ENCODE data around the gene EIPR1. TPM values are rescaled to one million over a fixed set of nuclear protein-coding genes. Genes with fewer than 3 reads are reported as not detected.

The EIPR1 gene
- polyA plus RNA-seq (138 and 147 TPM in 2 replicates), polyA minus RNA-seq (58.9 and 65.2 TPM in 2 replicates)

GRCh38 chr2:3377612-3378432 lies at the start of gene EIPR1:
Gene EIPR1 (minus strand): TSS chr2:3377818. CDS start chr2:3377689, 129 bp downstream.
- no peaks in the 10 kb centered on the region for H3K9me2 ChIP-seq (ENCODE audit: insufficient read depth, low read length)
- no peaks in the 10 kb centered on the region for H4K20me1 ChIP-seq (ENCODE audit: insufficient read depth)
- peak within 1 kb of the TSS; percentile 89 for H2AFZ ChIP-seq (ENCODE audit: low read depth, low read length)
- peaks cover 29% of the 10 kb centered on the region for H3K79me2 ChIP-seq (replicated peaks; ENCODE audit: insufficient read depth, low read length)
- H3K9me3 ChIP-seq (ENCODE audit: low read length), result no peaks in the 10 kb centered on the region
- peak within 1 kb of the TSS; percentile 81 for H3K4me3 ChIP-seq (ENCODE audit: low read length)
- peak within 1 kb of the TSS; percentile 84 for H3K9ac ChIP-seq (ENCODE audit: low read length)
- TF ChIP-seq CTCF (IDR thresholded peaks at IDR 0.05; ENCODE audit: poor library complexity, severe bottlenecking), result peak; percentile 37
- peak; percentile 60 for TF ChIP-seq RAD21 (conservative IDR thresholded peaks at IDR 0.05)
- TF ChIP-seq EP300 (conservative IDR thresholded peaks at IDR 0.05; ENCODE audit: poor library complexity, severe bottlenecking), result peak; percentile 64
- TF ChIP-seq, protein P1, sequence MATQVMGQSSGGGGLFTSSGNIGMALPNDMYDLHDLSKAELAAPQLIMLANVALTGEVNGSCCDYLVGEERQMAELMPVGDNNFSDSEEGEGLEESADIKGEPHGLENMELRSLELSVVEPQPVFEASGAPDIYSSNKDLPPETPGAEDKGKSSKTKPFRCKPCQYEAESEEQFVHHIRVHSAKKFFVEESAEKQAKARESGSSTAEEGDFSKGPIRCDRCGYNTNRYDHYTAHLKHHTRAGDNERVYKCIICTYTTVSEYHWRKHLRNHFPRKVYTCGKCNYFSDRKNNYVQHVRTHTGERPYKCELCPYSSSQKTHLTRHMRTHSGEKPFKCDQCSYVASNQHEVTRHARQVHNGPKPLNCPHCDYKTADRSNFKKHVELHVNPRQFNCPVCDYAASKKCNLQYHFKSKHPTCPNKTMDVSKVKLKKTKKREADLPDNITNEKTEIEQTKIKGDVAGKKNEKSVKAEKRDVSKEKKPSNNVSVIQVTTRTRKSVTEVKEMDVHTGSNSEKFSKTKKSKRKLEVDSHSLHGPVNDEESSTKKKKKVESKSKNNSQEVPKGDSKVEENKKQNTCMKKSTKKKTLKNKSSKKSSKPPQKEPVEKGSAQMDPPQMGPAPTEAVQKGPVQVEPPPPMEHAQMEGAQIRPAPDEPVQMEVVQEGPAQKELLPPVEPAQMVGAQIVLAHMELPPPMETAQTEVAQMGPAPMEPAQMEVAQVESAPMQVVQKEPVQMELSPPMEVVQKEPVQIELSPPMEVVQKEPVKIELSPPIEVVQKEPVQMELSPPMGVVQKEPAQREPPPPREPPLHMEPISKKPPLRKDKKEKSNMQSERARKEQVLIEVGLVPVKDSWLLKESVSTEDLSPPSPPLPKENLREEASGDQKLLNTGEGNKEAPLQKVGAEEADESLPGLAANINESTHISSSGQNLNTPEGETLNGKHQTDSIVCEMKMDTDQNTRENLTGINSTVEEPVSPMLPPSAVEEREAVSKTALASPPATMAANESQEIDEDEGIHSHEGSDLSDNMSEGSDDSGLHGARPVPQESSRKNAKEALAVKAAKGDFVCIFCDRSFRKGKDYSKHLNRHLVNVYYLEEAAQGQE (IDR thresholded peaks at IDR 0.05; ENCODE audit: borderline replicate concordance), result peak; percentile 70
- TF ChIP-seq EZH2 (IDR thresholded peaks at IDR 0.05; ENCODE audit: borderline replicate concordance, insufficient read depth, low read length, poor library complexity, severe bottlenecking), result no peak
- peak; percentile 73 for TF ChIP-seq TAF1 (IDR thresholded peaks at IDR 0.05; ENCODE audit: low read depth)
- peak; percentile 87 for TF ChIP-seq MXI1 (conservative IDR thresholded peaks at IDR 0.05; ENCODE audit: poor library complexity, severe bottlenecking)
- TF ChIP-seq POLR2AphosphoS5 (IDR thresholded peaks at IDR 0.05), result peak; percentile 92
- TF ChIP-seq SMC3 (conservative IDR thresholded peaks at IDR 0.05; ENCODE audit: poor library complexity), result peak; percentile 67
- no peaks in the 10 kb centered on the region for H3K27me3 ChIP-seq (ENCODE audit: insufficient read depth, low read depth, low read length)
- no peaks in the 10 kb centered on the region for H3F3A ChIP-seq (ENCODE audit: insufficient read depth, low read length, poor library complexity, severe bottlenecking)
- H3K4me2 ChIP-seq (ENCODE audit: low read length), result peak within 1 kb of the TSS; percentile 89
- peak within 1 kb of the TSS; percentile 91 for H3K27ac ChIP-seq (ENCODE audit: low read length)
- no peaks in the 10 kb centered on the region for H3K36me3 ChIP-seq (ENCODE audit: insufficient read depth, low read length)

DNA sequence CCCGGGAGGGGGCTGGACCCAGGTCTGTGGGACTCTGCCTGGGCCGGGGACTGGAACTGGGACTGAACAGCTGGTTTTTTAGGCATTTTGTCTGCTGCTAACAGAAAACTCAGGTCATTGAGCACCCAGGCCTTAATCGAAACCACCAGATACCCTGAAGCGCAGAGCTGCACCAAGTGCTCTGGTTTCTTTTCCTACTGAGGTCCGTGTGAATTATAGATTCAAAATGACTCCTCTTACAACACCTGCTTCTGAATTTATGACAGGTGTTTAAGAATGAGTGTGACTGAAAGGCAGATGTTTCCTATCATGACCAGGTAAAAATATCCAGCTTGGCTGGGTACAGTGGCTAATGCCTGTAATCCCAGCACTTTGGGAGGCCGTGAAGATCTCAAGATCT lies 49.7 kb upstream of the EIPR1 start:
- H4K20me1 ChIP-seq (ENCODE audit: insufficient read depth), result no peaks in the 10 kb centered on the region
- no peak overlapping the region for H3K4me3 ChIP-seq (ENCODE audit: low read length)
- TF ChIP-seq SMC3 (conservative IDR thresholded peaks at IDR 0.05; ENCODE audit: poor library complexity) (no peak), POLR2AphosphoS5 (IDR thresholded peaks at IDR 0.05) (no peak), EZH2 (IDR thresholded peaks at IDR 0.05; ENCODE audit: borderline replicate concordance, insufficient read depth, low read length, poor library complexity, severe bottlenecking) (no peak), CTCF (IDR thresholded peaks at IDR 0.05; ENCODE audit: poor library complexity, severe bottlenecking) (no peak), TAF1 (IDR thresholded peaks at IDR 0.05; ENCODE audit: low read depth) (no peak)
- H3K79me2 ChIP-seq (replicated peaks; ENCODE audit: insufficient read depth, low read length), result no peaks in the 10 kb centered on the region
- no peaks in the 10 kb centered on the region for H3K27me3 ChIP-seq (ENCODE audit: insufficient read depth, low read depth, low read length)
- H3F3A ChIP-seq (ENCODE audit: insufficient read depth, low read length, poor library complexity, severe bottlenecking), result no peaks in the 10 kb centered on the region
- H3K27ac ChIP-seq (ENCODE audit: low read length), result no peak overlapping the region
- H3K9me2 ChIP-seq (ENCODE audit: insufficient read depth, low read length), result no peaks in the 10 kb centered on the region
- H3K36me3 ChIP-seq (ENCODE audit: insufficient read depth, low read length), result peaks cover 12% of the 10 kb centered on the region
- H3K9ac ChIP-seq (ENCODE audit: low read length), result no peak overlapping the region
- H3K9me3 ChIP-seq (ENCODE audit: low read length), result no peaks in the 10 kb centered on the region
- no peak overlapping the region for H2AFZ ChIP-seq (ENCODE audit: low read depth, low read length)
- H3K4me2 ChIP-seq (ENCODE audit: low read length), result no peak overlapping the region

Data from neural cell (in vitro differentiated cells).